ENCODE results near the gene GALP. TPM values are rescaled to one million over a fixed set of nuclear protein-coding genes. Genes with fewer than 3 reads are reported as not detected.
"Not testable (repeated sequence)": the region's sequence is repeated elsewhere in the genome, so short reads cannot be mapped to it uniquely, and the experiment has no call there.

GALP gene
- total RNA-seq, 4 donors from 2014 or later = not detected

GRCh38 chr19:56211718-56212117, 35.9 kb downstream of the GALP start:
- no peaks in the 10 kb centered on the region for H3K36me3 ChIP-seq
- H3K27me3 ChIP-seq = peaks cover 40% of the 10 kb centered on the region
- no peaks in the 10 kb centered on the region for H3K4me1 ChIP-seq
- 68 to 76% methylated on average over 2 to 4 of the region's 4 CpGs for WGBS, 2 donors (ENCODE audit: low coverage in 1 of 2)
- TF ChIP-seq CTCF (IDR thresholded peaks at IDR 0.05) = no peak
- TF ChIP-seq POLR2A (IDR thresholded peaks at IDR 0.05) = no peak
- TF ChIP-seq POLR2AphosphoS5 (IDR thresholded peaks at IDR 0.05) = no peak
- TF ChIP-seq EP300 (IDR thresholded peaks at IDR 0.05) = no peak
- ATAC-seq = no peak
- no peak overlapping the region for H3K4me3 ChIP-seq
- H3K27ac ChIP-seq = no peak overlapping the region
- no peaks in the 10 kb centered on the region for H3K9me3 ChIP-seq

- H3K4me3 ChIP-seq = peak overlapping the region; percentile 11 to 46
- ATAC-seq = no peak
- H3K27me3 ChIP-seq = peaks cover 41% of the 10 kb centered on the region
- H3K27ac ChIP-seq = no peak overlapping the region
- peaks cover 0 to 10% (median 6%) of the 10 kb centered on the region in 3 donors for H3K4me1 ChIP-seq
- peaks cover 0 to 10% of the 10 kb centered on the region in 2 donors for H3K36me3 ChIP-seq
- no peaks in the 10 kb centered on the region for H3K9me3 ChIP-seq
- whole genome bisulfite sequencing, 2 donors (ENCODE audit: low coverage in 1 of 2) = 14% methylated on average over 17 of the region's 79 CpGs; no CpG with 5 or more reads in 1 of the 2 donors
- no peak for TF ChIP-seq POLR2A (IDR thresholded peaks at IDR 0.05)
These were observed 41.5 kb downstream of the GALP start for GRCh38 chr19:56217039-56217949.

- no peak overlapping the region for H3K4me3 ChIP-seq
- H3K27ac ChIP-seq = no peak overlapping the region
- WGBS, 2 donors (ENCODE audit: low coverage in 1 of 2) = 79 to 93% methylated on average over 6 to 10 of the region's 10 CpGs
- peaks cover 34% of the 10 kb centered on the region for H3K27me3 ChIP-seq
- TF ChIP-seq EP300 (IDR thresholded peaks at IDR 0.05) (no peak), POLR2AphosphoS5 (IDR thresholded peaks at IDR 0.05) (no peak), CTCF (IDR thresholded peaks at IDR 0.05) (no peak), POLR2A (IDR thresholded peaks at IDR 0.05) (no peak)
- peaks cover 0 to 10% (median 6%) of the 10 kb centered on the region in 3 donors for H3K4me1 ChIP-seq
- peaks cover 0 to 19% of the 10 kb centered on the region in 2 donors for H3K36me3 ChIP-seq
- ATAC-seq = no peak
- H3K9me3 ChIP-seq = no peaks in the 10 kb centered on the region
These were observed 43.2 kb downstream of the GALP start for GRCh38 chr19:56218961-56219360.

GRCh38 chr19:56221442-56221841, 45.6 kb downstream of the GALP start:
- not testable (repeated sequence) for H3K9me3 ChIP-seq, H3K4me3 ChIP-seq, H3K27ac ChIP-seq, ATAC-seq
- H3K36me3 ChIP-seq = peaks cover 0 to 19% of the 10 kb centered on the region in 2 donors
- H3K27me3 ChIP-seq = peaks cover 16% of the 10 kb centered on the region
- H3K4me1 ChIP-seq = peaks cover 0 to 10% (median 6%) of the 10 kb centered on the region in 3 donors
- 49 to 69% methylated on average over 4 to 9 of the region's 9 CpGs for WGBS, 2 donors (ENCODE audit: low coverage in 1 of 2)

GRCh38 chr19:56221851-56222250, 46.0 kb downstream of the GALP start:
- no peak overlapping the region for H3K27ac ChIP-seq
- H3K4me1 ChIP-seq = peaks cover 0 to 10% (median 6%) of the 10 kb centered on the region in 3 donors
- H3K36me3 ChIP-seq = peaks cover 0 to 19% of the 10 kb centered on the region in 2 donors
- peaks cover 13% of the 10 kb centered on the region for H3K27me3 ChIP-seq
- 87 to 100% methylated on average over 1 to 9 of the region's 14 CpGs for WGBS, 2 donors (ENCODE audit: low coverage in 1 of 2)
- no peak overlapping the region for H3K4me3 ChIP-seq
- TF ChIP-seq CTCF (IDR thresholded peaks at IDR 0.05) (no peak), EP300 (IDR thresholded peaks at IDR 0.05) (no peak), POLR2AphosphoS5 (IDR thresholded peaks at IDR 0.05) (no peak), POLR2A (IDR thresholded peaks at IDR 0.05) (no peak)
- no peak for ATAC-seq
- no peaks in the 10 kb centered on the region for H3K9me3 ChIP-seq

GRCh38 chr19:56222901-56223300, 47.1 kb downstream of the GALP start:
- ATAC-seq = no peak
- Histone ChIP-seq H3K4me1 (no peaks in the 10 kb centered on the region), H3K36me3 (peaks cover 0 to 19% of the 10 kb centered on the region in 2 donors), H3K9me3 (no peaks in the 10 kb centered on the region), H3K27me3 (peaks cover 2% of the 10 kb centered on the region), H3K4me3 (no peak overlapping the region), H3K27ac (no peak overlapping the region)
- no peak for TF ChIP-seq EP300 (IDR thresholded peaks at IDR 0.05)
- TF ChIP-seq CTCF (IDR thresholded peaks at IDR 0.05) = no peak
- TF ChIP-seq POLR2A (IDR thresholded peaks at IDR 0.05) = no peak
- no peak for TF ChIP-seq POLR2AphosphoS5 (IDR thresholded peaks at IDR 0.05)
- 78 to 100% methylated on average over 1 to 4 of the region's 6 CpGs for WGBS, 2 donors (ENCODE audit: low coverage in 1 of 2)
